Measurements from ENCODE around the gene STMN3.
"Not testable (repeated sequence)": the region's sequence is repeated elsewhere in the genome, so short reads cannot be mapped to it uniquely, and the experiment has no call there.

STMN3 gene

DNA sequence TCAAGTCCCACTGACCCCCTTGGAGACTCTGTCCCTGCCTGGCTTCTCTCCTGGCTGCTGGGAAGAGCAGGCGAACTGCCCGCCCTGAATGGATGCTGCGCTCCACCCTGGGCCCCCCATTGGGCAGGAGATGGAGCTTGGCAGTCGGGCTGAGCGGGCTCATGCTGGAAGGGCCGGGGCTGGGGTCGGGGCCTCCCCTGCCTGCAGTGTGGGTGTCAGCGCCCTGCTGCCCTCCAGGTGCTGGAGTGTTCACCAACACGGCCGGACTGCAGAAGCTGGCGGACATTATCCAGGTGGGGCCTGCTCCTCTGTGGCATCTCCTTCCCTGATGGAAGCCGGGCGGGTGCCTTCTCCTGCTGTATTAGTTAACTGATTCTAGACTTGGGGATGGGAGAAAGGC is 27.2 kb upstream of the STMN3 start:
- TF ChIP-seq, protein P1, sequence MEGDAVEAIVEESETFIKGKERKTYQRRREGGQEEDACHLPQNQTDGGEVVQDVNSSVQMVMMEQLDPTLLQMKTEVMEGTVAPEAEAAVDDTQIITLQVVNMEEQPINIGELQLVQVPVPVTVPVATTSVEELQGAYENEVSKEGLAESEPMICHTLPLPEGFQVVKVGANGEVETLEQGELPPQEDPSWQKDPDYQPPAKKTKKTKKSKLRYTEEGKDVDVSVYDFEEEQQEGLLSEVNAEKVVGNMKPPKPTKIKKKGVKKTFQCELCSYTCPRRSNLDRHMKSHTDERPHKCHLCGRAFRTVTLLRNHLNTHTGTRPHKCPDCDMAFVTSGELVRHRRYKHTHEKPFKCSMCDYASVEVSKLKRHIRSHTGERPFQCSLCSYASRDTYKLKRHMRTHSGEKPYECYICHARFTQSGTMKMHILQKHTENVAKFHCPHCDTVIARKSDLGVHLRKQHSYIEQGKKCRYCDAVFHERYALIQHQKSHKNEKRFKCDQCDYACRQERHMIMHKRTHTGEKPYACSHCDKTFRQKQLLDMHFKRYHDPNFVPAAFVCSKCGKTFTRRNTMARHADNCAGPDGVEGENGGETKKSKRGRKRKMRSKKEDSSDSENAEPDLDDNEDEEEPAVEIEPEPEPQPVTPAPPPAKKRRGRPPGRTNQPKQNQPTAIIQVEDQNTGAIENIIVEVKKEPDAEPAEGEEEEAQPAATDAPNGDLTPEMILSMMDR (IDR thresholded peaks at IDR 0.05) = no peak
- TF ChIP-seq ZFX (IDR thresholded peaks at IDR 0.05; ENCODE audit: borderline replicate concordance) = no peak
- H3K27ac ChIP-seq = no peak overlapping the region

DNA sequence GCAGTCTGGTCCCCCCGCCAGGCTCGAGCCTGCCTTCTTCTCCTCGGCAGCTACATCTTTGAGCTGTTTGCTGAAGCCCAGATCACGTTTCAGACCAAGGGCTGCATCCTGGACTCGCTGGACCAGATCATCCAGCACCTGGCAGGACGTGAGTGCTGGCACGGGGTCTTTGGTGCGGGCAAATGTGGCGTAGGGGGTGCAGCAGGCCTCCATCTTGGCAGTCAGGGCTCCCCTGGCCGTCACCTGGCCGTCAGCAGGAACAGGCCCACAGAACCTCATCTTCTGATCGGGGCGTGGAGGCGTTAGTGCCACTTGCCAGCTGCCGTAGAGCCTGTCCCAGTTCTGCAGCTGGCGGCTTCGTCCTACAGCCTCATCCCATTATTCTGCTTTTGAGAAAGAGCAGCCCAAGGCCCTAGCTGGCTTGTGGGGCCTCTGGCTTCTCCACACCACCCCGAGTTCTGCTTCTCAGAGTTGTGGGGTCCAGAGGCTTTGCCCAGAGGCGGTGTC is 26.6 kb upstream of the STMN3 start:
- H3K27ac ChIP-seq = no peak overlapping the region
- no peak for TF ChIP-seq ZFX (IDR thresholded peaks at IDR 0.05; ENCODE audit: borderline replicate concordance)
- TF ChIP-seq, protein P1 (IDR thresholded peaks at IDR 0.05) = no peak

DNA sequence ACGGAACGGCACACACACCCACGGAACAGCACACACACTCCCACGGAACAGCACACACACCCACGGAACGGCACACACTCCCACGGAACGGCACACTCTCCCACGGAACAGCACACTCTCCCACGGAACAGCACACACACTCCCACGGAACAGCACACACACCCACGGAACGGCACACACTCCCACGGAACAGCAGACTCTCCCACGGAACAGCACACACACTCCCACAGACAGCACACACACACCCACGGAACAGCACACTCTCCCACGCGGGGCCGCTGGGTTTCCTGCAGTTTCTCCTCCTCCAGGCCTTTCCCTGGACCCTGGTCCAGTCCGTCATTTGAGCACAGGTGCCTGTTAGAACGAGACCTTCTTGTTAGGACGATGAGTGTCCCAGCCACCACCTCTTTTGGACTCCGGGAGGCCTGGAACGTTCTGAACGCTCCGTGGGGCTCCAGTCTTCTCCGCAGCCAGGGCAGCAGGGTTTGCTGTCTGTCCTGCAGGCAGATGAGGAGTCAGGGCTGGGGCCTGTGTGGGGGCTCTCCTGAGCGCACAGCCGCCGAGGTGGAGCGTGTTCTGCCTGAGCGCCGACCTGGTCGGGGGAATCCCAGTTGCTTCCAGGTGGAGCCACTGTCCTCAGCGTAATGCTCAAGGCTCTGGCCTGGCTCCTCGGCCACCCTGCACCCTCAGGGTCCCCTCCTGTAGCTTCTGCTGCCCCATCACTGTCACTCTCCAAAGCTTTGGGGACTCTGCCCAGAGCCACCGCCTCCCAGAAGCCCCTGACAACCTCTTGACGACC is 25.6 kb upstream of the STMN3 start:
- TF ChIP-seq, protein P1 (IDR thresholded peaks at IDR 0.05) = no peak
- no peak for TF ChIP-seq ZFX (IDR thresholded peaks at IDR 0.05; ENCODE audit: borderline replicate concordance)
- no peak overlapping the region for H3K27ac ChIP-seq

DNA sequence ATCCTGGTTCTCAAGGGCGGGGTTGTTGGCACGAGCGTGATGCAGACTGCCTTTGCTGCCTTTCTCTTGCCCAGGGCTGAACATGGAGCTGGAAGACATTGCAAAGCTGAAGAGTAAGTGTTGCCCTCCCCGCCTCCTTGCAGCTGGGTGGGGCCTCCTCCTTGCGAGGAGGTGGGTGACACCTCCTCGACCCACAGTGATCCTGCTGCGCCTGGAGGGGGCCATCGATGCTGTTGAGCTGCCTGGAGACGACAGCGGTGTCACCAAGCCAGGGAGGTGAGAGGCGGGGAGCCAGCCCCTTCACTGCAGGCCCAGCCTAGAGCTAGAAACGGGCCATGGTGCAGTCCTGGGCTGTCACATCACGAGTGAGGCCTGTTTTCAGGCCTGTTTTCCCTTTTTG is 24.8 kb upstream of the STMN3 start:
- no peak overlapping the region for H3K27ac ChIP-seq

DNA sequence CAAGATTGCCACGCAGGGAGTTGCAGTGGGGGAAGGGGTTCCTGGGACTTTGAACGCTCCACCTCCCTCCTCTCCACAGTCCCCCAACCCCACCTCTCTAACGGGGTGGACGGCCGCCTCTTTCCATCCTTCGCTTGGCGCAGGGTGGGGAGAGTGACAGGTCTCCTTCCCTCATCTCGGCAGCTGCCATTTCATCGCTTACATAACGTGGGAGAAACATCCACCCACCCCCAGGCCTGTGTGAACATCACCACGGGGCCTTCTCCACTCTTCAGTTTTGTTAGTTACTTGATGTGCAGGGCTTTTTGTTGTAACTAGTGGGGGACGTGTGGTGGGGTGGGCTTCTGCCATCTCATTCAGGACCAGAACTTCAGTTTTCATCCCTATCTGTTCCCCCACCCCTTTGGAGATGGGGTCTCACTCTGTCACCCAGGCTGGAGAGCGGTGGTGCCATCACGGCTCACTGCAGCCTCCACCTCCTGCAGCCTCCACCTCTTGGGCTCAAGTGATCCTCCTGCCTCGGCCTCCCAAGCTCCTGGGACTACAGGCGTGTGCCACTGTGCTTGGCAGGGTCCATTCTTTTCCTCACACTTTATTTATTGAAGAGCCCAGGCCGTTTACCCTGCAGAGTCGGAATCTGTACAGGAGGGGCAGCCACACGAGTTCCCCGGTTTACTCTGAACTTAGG is 22.6 kb upstream of the STMN3 start:
- H3K27ac ChIP-seq = no peak overlapping the region
- no peak for TF ChIP-seq ZFX (IDR thresholded peaks at IDR 0.05; ENCODE audit: borderline replicate concordance)
- TF ChIP-seq, protein P1 (IDR thresholded peaks at IDR 0.05) = no peak

More for the DNA sequence above, 24.8 kb upstream of the STMN3 start:
- no peak for TF ChIP-seq ZFX (IDR thresholded peaks at IDR 0.05; ENCODE audit: borderline replicate concordance)
- TF ChIP-seq, protein P1 (IDR thresholded peaks at IDR 0.05) = no peak

DNA sequence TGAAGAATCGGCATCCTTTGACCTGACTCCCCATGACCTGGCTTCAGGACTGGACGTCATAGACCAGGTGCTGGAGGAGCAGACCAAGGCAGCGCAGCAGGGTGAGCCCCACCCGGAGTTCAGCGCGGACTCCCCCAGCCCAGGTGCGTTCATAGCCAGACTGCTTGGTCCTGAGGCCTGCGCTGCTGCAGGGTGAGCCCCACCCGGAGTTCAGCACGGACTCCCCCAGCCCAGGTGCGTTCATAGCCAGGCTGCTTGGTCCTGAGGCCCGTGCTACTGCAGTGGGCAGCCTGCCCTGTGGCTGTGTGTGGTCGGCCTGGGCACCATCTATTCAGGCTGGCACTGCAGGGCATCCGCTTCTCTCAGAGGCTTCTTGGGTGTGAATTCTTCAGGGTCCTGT is 20.7 kb upstream of the STMN3 start:
- H3K27ac ChIP-seq = no peak overlapping the region
- TF ChIP-seq, protein P1 (IDR thresholded peaks at IDR 0.05) = no peak
- TF ChIP-seq ZFX (IDR thresholded peaks at IDR 0.05; ENCODE audit: borderline replicate concordance) = no peak

DNA sequence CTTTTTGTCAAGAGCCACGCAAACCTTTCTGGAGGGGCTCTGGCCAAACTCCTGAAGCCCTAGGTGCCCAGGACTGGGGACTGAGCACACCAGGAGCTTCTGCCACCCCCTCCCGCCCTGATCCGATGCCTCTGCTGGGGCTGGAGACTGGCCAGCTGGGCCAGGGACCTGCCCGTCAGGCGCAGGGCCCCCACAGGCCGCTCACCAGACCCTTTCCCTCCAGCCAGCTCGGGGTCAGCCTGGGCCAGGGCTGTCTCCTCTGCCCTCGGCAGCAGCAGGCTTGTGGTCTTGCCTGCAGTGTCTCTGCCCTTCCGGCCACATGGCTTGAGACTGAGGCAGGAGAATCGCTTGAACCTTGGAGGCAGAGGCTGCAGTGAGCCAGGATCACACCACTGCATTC is 19.4 kb upstream of the STMN3 start:
- TF ChIP-seq ZFX (IDR thresholded peaks at IDR 0.05; ENCODE audit: borderline replicate concordance) = no peak
- TF ChIP-seq, protein P1 (IDR thresholded peaks at IDR 0.05) = no peak
- no peak overlapping the region for H3K27ac ChIP-seq

DNA sequence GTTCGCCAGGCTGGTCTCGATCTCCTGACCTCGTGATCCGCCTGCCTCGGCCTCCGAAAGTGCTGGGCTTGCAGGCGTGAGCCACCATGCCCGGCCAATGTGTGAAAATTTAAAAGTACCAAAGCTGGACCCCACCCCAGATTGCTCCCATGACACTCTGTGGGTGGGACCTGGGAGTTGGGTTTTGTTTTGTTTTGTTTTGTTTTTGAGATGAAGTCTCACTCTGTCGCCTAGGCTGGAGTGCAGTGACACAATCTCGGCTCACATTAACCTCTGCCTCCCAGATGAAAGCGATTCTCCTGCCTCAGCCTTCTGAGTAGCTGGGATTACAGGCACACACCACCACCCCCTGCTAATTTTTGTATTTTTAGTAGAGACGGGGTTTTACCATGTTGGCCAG is 18.5 kb upstream of the STMN3 start:
- H3K27ac ChIP-seq = not testable (repeated sequence)
